Stimulated activated CD8-positive, alpha-beta memory T cell treated with anti-CD3 and anti-CD28 coated beads, Interleukin-4, amount 100 ng/mL, for 1 hour (primary cell): ENCODE measurements around the gene TSC22D1.

Experiments used
- DNase-seq, 2 donors: peaks; one replicate each; pipeline ENCODE4 v3.0.0-alpha.2; 2020; ENCODE audit warnings: low read depth in 2 of 2, low spot score in 1 of 2

TSC22D1 gene

DNA sequence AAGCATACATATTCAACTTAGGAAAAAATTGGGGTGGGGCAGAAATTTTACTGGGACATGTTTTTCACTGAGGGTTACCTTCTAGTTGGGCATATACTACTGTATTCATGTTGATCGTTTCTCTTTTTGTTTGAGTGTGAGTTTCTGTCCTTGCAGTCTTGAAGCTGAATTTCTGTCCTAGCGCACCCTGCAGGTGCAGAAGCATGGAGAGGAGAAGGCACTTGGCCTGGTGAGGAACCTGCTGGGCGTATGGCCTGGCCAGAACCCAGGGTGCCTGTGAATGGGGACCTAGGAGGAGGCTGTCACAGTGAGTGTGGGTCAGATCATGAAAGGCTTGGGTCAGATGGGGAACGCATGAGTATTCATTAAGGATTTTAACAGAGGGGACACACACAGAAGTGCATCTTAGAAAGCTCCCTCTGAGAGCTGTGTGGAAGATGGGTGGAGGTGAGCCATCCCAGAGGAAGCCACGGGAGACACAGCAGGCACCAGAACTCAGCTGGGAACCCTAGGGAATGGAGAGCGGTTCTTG lies 165.7 kb downstream of the TSC22D1 start:
- DNase-seq, result no peak

DNA sequence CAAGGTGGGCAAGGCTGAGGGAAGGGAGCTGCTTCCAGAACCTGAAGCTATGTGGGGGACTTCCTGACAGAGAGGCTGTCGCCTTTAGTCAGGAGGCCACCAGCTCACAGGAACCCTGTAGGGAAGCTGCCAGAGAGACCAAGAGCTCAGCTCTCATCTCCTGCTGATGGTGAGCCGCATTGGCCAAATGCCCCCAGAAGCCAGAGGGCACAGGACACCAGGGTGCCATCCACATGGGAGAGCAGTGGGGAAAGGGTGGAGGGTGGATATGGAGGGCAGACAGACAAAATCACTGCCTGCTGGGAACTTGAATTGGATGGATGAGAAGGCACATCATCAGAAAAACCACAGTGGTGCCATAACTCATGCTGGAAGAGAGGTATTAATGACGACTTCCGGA lies 166.5 kb downstream of the TSC22D1 start:
- DNase-seq, result no peak

DNA sequence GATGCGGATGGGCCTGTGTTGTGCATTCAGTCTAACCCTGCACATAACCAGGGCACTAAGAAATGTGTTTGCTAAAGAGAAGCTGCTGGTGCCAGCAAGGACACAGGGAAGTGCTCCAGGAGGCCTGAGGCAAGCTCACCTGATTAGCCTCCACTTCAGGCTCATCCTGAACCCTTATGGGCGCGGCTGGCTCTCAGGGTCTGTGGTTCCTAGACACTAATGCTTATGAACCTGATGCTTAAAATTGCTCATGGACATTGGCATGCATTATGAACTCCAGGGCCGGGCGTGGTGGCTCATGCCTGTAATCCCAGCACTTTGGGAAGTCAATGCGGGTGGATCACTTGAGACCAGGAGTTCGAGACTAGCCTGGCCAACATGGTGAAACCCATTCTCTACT lies 168.2 kb downstream of the TSC22D1 start:
- no peak for DNase-seq

DNA sequence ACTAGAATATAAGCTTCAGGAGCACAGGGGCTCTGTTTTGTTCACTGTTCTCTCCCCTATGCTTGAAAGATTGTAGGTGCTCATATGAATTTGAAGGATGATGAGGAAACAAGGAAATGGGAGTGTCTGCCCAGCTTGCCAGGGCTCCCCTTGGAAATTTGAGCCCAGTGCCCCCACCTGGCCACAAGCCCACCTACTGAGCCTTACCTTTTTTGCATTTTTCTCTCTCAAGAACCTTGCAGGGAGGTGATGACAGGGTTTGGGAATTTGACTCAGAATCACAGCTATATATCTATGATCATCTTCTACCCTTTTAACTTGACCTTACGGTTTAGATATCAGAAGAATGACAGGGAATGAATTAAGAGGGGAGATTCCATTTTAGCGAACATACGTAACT lies 168.8 kb downstream of the TSC22D1 start:
- DNase-seq, result no peak

DNA sequence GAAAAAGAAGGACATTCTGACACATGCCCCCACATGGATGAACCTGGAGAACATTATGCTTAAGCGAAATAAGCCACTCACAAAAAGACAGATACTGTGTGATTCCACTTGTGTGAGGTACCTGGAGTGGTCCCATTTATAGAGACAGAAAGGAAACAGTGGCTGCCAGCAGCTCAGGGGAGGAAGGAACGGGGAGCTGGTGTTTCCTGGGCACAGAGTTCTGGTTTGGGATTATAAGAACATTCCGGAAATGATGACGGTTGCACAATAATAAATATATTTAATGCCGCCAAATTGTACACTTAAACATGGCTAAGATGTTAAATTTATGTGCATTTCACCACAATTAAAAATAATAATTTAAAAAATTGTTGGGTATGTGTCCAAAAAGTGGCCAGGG lies 169.5 kb downstream of the TSC22D1 start:
- no peak for DNase-seq

DNA sequence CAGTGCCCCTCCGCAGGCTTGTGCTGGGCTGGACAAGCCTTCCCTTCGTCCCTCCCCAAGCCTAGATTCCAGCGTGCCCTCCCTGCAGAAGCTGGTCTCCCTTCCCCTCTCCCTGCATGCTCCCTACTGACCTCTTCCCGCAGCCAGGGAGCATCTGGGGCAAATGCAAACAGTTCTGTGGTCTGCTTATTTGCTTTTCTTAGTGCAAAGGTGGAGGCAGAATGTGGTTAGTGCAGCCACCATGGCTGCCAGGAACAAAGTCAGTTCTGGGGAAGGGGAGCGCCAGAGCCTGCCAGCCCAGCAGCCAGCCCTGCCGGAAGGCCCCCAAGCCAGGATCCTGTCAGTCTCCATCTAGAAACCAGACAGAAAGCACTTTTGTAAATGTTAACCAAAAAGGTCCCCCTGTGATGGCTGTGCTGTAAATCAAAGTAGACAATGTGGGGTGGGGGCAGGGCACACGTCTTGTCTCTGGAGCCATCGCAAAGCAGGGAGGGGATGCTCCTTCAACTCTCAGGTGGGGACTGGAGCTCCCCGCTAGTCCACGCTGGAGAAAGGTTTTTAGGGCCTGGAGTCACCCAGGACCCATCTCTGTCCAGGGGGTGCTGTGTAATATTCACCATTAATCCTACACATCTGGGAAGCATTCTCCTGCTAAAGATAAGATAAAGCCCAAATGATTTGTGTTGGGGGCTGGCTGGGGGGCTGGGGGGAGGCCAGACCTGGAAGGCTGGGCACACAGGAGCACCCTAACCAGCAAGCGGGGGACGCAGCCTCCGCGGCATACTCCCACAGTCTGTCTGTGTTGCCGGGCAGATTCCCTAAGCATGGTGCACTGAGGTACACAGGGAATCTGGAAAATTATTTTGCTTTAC lies 171.6 kb downstream of the TSC22D1 start:
- no peak for DNase-seq

DNA sequence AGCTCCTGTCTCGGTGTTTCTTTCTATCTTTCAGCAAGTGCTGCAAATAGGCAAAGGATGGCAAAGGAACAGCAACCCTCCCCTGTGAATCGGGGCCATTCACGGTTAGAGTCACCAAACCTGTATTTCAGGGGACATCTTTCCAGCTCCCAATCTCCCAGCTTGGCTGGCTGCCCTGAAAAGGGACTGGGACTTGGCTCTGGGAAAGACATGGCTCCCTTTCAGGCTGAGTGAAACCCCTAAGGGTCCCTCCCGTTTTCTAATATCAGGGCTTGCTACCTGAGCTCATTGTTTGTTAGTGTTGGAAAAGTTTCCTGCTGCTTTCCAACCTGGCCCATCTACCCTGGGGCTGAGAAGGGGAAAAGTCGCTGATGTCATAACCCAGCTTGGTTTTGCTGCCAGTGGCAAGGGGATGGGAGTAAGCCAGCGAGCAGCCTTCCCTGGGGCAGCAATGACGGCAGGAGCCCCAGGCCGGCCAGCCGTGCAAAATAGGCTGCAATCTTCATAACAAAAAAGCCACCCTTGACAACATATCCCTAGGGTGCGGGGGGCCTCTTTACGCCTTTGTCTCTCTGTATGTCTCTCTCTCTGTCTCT lies 172.6 kb downstream of the TSC22D1 start:
- DNase-seq, result no peak

DNA sequence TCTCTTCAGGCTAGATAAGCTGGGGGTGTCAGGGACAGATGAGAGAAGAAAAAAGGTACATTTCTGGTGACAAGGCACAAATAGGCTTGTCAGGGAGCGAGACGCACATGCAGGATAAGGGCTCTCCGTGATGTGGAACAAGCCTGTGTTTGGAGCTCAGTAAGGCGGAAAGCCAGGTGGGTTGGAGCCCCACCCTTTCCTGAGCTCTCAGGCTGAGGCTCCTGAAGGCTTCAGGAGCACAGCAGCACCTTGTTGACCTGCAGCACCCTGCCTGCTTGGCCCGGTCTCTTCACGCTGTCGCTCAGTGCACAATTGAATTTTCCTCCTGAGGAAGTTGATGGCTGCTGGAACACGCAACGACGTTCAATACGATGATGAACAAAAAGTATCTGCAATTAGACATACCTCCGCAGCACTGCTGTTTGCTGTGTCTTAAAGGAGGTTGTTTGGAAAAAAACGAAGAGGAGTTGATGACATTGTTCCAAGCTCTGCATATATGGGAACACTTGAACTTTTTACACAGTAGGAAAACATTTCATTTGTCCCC lies 173.2 kb downstream of the TSC22D1 start:
- no peak for DNase-seq

DNA sequence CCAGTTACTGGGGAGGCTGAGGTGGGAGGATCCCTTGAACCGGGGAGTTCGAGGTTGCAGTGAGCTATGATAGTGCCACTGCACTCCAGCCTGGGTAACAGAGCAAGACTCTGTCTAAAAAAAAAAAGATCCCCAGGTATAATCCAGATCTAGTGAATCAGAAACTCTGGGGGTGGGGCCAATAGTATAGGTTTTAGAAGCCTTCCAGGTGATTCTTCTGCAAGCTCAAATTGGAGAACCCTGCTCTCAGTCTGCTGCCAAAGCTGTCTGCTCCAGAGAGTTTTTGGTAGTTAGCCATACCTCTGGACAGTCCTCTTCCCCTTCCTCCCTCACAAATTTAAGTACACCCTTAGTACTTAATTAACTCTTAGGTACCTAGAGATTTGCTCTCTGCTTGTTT lies 174.6 kb downstream of the TSC22D1 start:
- no peak for DNase-seq

DNA sequence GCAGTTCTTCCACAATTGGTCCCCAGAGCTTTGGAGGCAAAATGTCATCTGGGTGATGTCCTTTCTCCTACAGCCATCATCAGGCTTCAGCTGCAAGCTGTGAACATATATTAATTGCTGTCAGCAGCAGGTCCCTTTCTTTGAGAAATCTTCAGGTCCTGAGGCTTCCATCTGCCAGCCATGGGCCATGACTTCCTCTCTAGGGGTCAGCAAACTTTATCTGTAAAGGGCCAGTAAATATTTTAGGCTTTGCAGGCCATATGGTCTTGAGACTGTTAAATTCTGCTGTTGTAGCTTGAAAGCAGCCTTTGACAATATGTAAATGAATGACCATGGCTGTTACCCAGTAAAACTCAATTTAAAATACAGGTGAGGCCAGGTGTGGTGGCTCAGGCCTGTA lies 175.4 kb downstream of the TSC22D1 start:
- DNase-seq, result no peak

DNA sequence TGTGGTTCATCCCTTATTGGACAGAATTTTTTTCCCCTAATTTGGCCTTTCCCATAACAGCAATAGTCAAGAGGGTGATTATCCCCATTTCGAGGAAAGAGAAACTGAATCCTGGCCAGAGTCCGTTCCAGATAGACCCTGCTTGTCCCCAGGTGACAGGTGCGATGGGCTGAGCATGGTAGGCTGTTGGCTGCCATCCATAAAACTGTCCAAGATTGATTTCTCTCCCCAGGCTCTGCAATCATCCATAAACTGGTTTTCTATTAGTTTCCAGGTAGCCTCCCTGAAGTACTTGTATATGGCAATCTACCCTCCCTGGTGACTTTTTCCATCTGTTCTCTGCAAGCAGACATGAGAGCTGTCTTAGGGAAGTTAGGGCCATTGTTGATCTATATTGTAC lies 177.1 kb downstream of the TSC22D1 start:
- DNase-seq, result no peak

DNA sequence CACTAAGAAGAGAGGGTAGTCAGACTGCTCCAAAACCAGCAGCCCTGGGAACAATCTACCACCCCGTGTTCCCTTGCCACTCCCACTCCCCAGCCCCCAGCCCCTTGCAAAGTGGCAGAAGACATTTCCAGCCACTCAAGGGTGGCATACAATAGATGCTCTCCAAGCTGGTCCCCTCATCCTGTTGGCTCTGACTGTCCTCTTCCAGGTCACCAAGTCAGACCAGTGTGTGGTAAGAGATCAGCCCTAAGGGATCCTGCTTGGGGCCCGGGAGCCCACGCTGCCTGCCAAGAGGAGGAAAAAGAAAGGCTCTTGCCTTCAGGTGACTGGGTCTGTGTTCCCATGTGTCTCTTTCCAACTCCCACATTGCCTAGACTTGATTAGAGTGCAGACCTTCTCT lies 177.5 kb downstream of the TSC22D1 start:
- DNase-seq, result no peak

DNA sequence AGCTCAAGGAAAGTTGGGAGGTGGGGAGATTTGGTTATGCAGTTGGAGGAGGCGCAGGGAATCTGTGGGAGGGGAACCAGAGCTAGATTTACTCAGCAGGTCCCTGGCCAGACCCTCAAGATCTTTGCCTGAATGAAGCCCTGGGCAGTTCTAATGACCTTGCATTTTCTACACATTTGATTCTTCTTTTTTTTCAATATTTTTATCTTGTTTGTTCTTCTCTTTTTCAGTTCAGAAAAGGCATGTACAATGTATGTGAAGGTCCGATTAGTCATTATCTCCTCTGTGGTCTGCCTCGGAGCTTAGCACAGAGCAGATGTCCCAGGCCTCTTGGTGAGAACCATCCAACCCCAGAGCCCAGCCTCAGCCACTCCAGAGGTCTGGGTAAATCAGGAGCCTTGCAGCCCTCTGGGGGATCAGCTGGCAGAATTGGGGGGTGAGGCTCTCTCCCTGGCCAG lies 178.3 kb downstream of the TSC22D1 start:
- DNase-seq, result no peak

DNA sequence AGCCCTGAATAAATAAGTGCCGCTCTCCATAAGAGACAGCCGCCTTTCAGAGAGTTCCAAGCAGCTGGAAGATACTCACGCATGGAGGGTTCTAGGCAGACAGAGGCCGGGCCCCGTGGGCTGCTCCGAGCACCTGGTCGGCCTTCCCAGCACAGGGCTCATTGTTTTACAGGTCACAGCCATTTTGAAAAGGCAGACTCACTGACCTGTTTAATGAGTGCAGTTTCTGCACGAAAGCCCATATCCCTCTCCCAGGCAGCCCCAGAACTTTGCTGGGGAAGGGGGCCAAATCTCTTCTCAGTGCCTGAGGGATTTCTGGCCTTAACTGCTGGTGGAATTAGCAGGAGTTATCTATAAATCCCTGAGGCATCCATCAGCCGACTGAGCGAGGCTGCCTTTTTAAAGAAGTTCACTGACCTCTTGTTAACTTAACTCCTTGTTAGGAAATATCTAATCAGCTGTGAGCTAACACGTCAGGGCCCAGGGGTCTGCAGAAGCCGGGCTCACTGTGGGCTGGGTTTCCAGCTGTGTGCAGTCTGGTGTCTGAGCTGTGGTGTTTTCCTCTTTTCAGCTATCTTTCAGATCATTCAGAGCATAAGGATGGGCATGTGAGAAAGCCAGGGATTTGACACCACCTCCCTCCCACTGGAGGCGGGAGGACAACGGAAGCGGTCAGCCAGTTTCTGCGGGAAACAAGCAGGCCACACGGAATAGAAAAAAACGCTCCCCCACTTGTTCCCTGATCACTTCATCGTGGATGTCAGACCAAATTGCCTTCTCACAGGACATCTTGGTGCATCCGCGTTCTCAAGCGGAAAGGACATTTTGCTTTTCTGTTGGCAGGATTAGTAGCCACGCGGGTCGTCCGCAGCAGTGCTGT lies 179.2 kb downstream of the TSC22D1 start:
- DNase-seq, result no peak

DNA sequence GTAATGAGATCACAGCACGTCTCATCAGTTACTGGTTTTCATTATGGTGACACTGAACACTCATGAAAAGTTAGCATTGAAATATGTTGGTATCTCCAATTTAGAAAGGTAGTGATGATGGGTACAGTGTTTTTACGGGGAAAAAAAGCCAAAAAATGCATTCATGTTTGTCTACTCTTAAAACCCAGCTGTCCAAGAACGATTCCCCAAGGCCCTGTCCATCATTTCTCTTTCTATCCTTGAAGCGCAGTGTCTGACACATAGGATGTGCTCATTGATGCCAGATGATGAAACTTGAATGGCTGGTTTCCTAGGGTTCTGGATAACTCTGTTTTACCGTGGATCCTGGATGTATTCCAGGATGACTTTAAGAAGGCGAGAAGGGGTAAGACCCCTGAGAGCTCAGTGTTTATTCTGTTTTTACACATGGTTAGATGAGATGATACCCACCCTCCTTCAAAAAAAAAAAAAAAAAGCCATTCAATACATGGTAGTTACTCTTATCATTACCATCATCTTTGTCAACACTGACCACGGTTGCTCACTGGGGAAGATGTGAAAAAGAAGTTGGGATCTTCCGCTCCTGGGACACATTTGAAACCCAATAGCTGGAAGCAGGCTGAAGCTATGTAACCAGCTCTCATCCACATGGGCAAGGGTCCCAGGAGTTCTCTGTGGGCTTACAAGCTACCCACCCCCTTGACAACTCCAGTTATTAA lies 180.0 kb downstream of the TSC22D1 start:
- DNase-seq, result no peak

DNA sequence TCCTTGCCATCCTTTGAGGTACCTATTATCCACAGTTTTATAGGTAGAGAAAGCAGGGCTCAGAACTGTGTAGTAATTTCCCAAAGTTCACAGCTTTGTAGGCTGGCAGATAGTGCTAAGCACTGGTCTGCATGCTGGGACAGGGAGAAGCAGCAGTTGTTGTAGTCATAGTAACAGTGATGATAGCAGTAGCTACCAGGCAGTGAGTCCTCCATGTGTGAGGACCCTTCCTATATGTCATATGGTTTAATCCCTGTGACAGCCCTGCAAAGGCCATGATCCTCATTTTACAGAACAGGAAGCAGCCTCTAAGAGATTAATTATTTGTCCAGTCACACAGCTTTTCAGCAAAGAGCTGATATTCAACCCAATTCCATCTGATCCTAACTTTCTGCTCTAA lies 181.5 kb downstream of the TSC22D1 start:
- DNase-seq, result no peak

DNA sequence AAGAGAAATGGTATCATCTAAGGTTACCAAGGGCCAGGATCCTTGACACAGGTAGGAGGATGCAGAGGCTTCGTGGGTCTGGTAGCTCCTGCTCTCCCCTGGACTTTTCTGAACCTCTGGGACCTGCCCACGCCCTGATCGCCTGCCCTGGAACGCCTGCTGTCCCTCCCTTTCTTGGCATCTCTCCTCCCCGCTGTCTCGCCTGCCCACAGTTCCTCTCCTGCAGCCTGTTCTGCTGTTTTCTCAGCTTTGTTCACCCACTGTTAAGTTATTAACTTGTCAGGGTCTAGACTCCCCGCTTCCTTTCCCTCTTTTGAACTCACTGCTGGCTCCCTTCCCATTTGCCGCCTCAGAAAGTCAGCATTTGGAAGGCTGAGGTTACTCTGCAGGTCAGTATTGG lies 182.7 kb downstream of the TSC22D1 start:
- no peak for DNase-seq

DNA sequence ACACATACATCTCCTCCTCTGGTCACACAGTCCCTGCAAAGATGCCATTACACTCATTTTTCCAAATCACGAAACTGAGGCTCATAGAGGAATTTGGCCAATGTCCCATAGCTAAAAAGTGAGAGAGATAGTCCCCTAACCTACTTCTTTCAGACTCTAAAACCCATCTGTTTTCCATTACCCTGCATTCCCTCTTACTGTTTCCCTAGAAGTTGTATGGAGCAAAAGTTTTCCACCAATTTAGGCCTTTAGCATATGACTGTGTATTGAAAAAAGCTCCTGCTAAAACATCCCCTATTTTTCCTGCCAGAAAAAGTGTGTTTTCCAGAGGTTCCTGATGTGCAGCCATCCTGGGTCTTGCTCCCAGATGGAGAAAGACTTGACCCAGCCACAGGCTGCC lies 186.3 kb downstream of the TSC22D1 start:
- no peak for DNase-seq

DNA sequence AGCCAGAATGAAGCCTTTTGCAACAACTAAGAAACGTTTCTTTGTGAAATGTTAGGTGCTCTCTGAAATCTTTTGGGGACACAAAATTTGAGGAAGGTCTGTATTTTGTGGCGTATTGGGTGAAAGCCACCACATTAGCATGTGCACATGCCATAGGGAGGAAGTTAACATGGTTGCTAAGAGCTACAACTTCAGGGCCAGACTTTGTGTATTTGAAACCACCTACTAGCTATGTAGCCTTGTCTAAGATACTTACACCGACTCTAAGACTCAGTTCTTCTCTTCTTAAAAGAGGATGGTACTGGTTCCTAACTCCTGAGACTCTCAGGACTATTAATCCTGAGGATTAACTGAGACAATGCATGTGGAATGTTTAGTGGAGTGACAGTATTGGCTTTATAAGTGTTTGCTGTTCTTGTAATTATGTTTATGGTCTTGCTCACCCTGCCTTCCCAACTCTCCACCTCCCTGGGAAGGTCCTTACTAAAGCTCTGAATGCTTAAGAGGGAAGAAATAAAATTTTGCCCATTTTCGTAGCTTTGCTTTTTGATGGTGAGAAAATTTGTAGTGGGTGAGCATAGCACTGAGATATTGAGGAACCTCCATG lies 187.0 kb downstream of the TSC22D1 start:
- no peak for DNase-seq

DNA sequence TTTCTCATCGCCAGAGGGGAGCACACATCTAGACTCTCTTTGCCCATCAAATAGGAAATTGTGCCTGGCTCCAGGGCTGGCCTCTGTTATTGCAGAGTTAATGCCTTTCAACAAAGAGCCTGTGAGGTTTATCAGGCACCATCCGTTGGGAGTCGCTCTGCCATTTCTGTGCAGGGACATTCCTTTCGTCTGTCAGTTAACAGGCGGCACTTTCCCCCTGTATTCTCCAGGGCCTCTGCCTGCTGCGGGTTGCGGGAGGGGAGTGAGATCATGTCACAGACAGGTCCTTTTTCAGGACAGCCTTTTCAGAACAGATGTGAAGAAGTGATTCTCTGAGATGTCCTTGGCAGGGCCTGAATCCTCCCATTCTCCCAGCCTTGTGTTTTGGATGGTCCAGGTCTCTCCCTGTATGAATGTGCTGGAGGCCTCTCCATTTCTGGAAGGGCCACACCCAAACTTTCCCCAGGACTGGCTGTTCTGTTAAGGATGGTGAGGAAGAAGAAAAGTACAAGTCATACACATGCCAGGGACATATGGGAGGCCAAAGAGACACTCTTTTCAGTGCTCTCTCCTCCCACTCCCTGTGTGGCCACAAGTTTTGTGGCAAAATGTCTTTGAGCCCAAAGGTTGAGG lies 187.6 kb downstream of the TSC22D1 start:
- DNase-seq, result no peak
